GM21447 (cell line): ENCODE results near the gene ATRNL1.
A peak's percentile ranks its signal among the peaks of the same experiment; 100 is the strongest.
"Not testable (repeated sequence)": the region's sequence is repeated elsewhere in the genome, so short reads cannot be mapped to it uniquely, and the experiment has no call there.

ENCODE experiments used
- ATAC-seq: cut with Tn5 transposase; IDR thresholded peaks from one replicate; pipeline ENCODE4 v1.9.1; 2021; ENCODE audit not compliant: unreplicated experiment

ATRNL1 gene

DNA sequence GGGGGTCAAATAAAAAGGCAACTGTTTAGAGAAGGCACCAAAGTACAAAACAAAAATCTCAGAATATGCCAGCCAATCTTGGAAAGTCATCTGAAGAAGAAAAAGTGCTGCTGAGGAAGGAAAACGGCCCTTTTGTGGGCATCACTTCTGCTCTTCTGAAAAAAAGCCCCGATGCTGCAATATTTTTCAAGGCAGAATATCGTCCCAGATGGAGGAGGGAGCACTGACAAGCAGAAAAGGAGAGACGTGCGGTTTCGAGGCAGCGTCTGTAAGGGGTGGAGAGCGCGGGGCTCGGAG, 959 bp upstream of the ATRNL1 start:
- ATAC-seq, result peak; percentile 28

DNA sequence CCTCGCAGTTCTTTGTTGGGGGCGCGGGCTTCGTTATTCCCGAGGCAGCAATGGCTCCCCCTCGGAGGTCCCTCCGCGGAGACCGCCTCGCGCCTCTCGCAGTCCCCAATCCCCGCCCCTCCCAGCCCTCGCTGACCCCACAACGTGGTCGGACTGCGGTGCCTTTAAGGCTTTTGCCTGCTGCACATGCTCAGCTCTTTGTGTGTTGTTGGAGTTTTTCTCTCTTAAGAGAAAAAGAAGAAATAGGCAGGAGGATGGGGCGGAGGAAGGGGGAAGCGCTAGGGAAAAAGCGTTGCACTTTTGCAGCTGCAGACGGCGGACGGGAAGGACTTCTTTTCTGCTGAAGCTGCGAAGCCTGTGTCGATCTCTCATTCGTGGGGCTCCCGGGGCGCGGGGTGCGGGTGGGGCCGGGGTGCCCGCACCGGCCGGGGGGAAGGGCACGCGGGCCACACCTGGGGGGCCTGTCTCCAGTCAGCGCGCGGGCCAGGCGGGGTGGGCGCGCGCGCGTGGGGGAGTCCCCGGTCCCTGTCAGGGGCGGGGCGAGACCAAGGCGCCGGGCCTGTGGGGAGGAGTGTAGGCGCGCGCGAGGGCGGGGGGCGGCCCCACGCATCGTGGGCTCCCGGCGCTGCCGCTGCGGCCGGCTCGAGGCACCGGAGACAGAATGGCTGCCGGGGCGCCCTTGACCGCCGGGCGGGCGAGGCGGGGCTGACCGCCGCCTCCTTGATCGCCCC, 445 bp upstream of the ATRNL1 start:
- ATAC-seq, result peak; percentile 64

DNA sequence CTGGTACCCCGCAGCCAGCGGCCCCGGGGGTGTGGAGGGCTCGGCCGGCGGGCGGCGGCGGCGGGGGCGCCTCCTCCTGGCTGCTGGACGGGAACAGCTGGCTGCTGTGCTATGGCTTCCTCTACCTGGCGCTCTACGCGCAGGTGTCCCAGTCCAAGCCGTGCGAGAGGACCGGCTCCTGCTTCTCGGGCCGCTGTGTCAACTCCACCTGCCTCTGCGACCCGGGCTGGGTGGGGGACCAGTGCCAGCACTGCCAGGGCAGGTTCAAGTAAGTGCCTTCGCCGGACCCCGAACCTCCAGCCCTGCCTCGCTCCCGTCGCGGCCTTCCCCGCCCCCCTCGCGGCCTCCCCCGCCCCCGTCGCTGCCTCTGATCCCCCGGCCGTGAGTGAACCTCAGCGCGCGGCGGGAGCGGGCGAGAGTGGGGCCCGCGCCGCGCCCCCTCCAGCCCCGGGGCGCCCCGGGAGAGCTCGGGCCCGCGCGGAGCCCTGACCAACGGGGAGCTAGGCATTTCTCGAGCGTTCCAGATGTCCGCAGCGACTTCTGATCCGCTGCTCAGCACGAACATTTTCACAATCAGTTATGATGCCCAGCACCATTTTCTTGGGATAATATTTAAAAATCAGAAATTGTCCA, 727 bp downstream of the ATRNL1 start:
- peak; percentile 45 for ATAC-seq

DNA sequence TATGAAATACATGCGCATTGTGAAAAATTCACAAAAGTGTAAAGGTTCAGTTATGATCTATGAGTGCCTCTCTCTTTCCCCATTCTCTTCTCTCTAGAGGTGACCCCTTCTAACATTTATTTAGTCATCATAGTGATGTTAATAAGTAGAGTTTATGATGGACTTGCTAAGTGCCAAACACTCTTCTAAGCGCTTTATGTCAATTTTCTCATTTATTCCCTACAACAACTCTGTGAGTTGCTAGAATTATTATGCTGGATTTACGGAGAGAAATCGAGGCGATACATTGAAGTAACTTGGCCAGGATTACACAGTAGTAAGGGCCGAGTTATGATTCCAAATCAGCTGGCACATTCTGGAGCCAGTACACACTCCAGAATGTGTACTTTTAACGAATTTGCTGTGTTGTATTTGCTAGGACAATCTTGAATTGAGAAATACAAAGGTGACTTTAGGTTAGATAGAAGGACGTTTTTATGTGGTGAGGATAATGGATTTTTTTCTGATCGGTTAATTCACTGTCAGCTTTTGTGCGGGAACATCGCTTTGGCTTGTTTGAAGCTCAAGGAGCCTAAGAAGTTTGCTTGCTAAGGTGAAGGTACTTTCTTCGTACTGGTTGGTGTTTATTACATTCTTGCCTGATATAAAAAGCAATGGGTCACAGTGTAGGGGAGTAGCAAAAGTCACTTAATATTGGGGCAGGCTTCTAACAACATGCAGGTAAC, 1.4 kb downstream of the ATRNL1 start:
- no peak for ATAC-seq

DNA sequence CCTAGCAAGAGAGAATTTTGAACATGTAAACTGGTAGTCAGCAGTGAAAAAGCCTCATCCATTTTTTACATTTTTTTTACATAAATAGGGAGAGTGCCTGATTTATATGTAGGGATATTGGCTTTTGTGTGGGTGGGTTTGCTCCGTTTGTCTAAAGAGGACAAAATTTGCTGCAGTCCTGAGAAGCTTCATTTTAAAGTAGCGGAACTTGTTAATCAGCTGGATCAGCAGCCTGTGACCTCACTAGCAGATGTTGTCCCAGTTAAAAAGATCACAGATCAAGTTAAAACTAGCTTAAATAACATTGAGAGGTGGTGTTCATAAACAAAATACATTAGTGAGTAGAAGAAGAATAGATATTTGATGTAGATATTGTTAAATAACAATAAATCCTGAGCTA, 2.6 kb downstream of the ATRNL1 start:
- ATAC-seq, result no peak

DNA sequence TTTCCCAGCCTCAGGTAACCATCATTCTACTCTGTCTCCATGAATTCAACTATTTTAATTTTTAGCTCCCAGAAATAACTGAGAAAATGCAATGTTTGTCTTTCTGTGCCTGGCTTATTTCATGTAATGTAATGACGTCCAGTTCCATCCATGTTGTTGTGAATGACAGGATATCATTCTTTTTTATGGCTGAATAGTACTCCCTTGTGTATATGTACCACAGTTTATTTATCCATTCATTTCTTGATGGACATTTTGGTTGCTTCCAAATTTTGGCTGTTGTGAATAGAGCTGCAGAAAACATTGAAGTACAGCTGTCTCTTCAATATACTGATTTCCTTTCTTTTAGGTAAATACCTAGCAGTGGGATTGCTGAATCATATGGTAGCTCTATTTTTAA, 10.5 kb downstream of the ATRNL1 start:
- ATAC-seq, result no peak

DNA sequence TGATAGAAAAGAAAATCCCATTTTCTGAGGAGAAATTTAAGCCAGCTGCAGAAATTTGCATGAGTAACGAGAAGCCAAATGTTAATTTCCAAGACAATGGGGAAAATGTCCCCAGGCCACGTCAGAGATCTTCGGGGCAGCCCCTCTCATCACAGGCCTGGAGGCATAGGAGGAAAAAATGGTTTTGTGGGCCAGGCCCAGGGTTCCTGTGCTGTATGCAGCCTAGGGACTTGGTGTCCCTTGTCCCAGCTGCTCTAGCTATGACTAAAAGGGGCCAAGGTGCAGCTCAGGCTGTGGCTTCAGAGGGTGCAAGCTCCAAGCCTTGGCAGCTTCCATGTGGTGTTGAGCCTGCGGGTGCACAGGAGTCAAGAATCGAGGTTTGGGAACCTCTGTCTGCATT, 12.2 kb downstream of the ATRNL1 start:
- not testable (repeated sequence) for ATAC-seq

DNA sequence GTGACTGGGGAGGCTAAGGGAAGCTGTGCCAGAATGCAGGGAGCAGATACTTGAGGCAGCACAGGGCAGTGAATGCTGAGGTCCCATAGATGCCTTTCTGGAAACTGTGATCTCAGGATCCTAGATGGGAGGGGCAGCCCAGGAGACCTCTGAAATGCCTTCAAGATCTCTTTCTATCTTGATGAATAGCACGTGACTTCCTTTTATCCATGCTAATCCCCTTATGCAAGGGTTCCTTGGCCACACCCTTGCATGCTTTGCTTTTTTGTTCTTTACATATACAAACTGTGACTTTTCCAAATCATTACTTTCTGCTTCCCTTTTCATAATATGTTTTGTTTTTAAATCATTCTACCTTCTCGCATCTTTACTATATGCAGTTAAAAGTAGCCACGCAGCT, 14.7 kb downstream of the ATRNL1 start:
- no peak for ATAC-seq

DNA sequence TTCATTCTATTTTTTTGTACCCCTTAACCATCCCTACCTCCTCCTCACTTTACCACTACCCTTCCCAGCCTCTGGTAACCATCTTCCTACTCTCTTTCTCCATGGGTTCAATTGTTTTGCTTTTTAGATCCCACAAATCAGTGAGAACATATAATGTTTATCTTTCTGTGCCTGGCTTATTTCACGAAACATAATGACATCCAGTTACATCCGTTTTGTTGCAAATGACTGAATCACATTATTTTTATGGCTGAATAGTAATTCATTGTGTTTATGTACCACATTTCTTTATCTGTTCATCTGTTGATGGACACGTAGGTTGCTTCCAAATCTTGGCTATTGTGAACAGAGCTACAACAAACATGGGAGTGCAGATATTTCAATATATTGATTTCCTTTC, 24.1 kb downstream of the ATRNL1 start:
- no peak for ATAC-seq

DNA sequence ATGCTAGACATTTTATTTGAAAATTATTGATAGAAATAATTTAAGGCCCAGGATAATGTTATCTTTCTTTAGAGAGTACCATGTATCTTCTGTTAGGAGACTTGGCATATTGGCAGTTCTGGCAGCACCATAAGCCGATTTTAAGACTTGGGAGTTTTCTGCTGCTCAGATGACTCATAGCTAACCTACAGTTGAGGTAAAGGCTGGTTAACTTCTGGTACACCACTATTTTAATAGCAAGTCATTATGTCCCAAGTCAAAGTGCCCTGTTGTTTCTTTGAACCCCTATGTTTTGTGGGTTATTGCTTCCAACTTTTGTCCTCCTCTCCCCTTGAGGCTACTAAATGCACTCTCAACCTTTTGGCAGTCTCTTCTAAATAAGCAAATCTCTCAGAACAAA, 25.2 kb downstream of the ATRNL1 start:
- no peak for ATAC-seq

DNA sequence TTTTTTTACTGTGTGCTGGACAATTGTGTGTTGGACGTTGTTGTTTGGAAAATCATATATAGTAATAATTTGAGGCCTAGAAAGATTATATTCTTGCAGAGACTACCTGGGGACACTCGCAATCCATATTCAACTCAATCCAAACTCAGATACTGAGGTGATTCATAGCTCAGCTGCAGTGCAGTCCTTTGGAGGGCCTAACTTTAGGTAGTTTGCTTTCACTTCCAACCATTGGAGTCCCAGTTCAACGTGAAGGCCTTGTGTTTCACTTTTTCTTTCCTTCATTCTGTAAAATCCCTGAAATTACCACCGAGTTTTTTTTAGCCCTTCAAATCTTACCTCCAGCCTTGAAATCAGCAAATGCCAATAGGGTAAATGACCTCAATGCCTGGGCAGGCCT, 32.3 kb downstream of the ATRNL1 start:
- no peak for ATAC-seq

DNA sequence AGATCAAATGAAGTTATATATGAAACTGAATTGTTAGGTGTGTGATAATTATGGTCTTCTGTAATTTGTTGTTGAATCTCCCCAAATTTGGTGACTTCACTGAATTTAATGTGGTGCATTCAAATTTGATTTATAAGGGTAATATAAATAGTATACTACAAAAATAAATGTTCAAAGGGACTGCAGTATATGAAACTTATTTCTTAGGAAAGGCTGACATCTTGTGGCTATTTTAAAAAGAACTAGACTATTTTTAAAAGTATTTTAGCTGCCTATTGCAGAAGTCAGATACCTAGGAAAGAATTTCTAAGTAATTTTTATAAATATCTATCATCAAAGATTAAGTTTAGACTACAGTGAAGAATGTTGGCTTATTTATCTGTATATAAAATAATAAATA, 36.6 kb downstream of the ATRNL1 start:
- ATAC-seq, result no peak

DNA sequence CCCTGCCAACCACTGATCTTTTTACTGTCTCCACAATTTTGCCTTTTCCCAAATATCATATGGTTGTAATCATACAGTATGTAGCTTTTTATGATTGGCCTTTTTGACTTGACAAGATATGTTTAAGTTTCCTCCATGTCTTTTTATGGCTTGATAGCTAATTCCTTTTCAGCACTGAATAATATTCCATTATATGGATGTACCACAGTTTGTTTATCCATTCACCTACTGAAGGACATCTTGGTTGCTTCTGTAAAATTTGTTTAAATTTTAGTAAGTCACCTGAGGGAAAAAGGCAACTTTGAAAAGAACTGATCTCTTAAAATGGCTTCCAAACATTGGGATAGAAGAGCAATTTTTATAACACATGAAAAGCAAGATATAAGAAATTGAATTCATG, 43.5 kb downstream of the ATRNL1 start:
- no peak for ATAC-seq

DNA sequence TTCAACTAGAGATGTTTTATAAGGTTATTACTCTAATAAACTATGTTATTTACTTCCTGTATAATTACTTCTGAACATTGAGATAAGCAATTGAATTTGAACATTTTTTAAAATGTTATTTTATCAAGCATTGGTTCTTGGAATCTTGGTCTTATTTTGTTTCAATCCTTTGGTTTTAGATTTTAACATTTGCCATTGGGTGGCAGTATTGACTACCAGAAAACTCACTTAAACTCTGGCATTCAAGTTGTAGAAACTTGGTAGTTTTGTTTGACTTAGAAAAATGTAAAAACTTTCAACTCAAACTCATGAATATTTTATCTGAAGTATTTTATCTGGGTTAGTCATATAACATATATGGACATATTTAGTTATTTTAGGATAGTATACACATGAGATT, 48.1 kb downstream of the ATRNL1 start:
- ATAC-seq, result no peak

DNA sequence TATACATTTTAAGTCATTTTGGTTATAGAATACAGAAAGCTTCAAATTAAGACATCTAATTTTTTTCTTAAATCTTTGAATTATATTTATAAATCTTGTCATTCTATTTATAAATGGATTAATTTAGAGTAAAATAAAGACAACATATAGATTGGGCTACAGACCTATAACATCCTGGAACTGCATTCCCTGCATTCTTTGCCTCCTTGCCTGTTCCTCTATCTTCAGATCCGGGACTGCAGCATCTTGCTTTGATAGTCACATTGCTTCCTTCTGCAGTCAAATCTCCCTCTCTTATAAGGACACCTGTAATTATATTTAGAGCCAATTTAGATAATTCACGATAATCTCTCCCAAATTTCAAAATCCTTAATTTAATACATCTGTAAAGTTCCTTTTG, 64.2 kb downstream of the ATRNL1 start:
- no peak for ATAC-seq

DNA sequence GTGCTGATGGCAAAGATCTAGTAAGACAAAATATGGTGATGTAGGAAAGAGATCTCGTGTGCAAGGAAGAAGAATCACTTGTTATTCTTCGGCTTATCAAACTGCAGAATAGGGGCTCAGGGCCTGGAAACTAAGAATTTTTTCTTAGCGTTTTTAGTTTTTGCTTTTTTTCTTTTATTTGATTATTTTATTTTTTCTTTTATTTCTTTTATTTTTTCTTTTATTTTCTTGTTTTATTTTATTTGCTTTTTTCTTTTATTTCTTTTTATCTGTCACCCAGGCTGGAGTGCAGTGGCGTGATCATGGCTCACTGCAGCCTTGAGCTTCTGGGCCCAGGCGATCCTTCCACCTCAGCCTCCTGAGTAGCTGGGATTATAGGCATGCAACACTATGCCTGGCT, 70.0 kb downstream of the ATRNL1 start:
- ATAC-seq, result no peak

DNA sequence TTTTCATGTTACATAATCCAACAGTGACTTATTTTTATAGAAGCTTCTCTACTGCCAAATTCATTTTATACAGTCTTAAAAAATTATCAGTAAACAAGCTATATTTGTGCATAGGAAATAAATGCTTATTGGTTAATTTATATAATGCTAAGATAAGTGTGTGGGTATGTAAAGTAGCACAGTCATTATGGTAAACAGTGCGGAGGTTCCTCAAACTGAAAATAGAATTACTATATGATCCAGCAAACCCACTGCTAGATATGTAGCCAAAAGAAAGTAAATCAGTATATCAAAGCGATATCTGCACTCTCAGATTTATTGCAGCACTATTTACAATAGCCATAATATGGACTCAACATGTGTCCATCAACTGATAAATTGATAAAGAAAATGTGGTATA, 71.1 kb downstream of the ATRNL1 start:
- no peak for ATAC-seq

DNA sequence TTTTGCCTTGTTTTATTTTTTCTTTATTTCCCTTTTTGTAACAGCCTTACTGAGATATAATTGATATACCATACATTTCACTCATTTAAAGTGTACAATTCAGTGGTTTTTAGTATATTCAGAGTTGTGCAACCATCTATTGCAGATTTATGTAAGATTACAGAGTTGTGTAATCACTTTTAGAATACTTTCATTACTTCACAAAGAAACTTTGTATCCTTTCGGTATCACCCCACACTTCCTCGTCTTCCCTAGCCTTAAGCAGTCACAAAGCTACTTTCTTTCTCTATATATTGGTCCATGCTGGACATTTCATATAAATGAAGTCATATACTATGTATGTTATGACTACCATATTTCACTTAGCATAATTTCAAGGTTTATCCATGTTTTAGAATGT, 74.6 kb downstream of the ATRNL1 start:
- no peak for ATAC-seq

DNA sequence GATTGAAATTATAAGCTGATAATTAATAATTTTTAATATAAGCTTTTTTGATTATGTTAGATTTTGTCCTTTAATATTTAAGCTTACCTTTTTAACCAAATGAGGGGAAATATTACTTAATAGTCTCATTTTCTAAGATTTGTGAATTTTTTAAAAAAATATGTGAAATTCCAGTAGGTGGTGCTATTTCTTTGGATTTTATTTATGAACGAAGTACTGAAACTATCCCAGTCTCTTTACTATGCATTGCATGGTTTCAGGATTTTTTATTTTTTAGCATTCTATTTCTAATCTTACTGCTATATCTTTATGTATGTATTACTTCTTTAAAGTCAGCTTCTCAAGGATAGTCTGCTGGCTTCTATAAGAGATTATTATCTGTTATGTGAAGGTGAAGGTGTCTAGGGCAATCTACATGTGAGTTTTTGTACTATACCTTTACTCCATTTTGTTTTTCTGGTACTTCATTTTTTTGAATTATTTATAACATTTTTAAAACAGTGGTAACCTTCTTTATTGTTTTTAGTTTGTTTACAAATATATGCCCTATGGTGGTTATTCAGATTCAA, 78.3 kb downstream of the ATRNL1 start:
- ATAC-seq, result no peak

DNA sequence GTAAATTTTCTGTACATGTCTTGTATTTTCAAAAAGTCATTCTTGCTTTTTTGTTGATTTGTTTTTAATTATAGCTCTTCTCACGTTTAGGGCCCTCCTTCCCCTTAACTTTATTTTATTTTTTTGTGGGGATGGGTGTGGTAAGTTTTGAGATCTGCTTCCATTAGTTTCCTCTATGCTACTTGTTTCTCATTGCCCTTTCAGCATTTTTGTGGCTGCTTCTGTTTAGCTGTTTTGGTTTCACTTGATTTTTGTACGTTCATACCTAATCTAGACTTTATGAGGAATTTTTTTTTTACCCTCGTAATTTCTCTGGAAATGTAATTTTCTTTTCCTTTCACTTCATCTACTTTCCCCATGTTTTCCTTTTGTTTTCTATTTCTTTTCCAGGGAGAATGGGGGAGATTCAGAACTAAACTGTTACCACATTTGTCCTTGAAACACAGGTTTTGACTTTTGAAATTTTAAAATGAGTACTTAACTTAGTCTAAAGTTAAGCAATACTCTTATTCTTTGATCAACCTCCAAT, 80.8 kb downstream of the ATRNL1 start:
- ATAC-seq, result no peak

DNA sequence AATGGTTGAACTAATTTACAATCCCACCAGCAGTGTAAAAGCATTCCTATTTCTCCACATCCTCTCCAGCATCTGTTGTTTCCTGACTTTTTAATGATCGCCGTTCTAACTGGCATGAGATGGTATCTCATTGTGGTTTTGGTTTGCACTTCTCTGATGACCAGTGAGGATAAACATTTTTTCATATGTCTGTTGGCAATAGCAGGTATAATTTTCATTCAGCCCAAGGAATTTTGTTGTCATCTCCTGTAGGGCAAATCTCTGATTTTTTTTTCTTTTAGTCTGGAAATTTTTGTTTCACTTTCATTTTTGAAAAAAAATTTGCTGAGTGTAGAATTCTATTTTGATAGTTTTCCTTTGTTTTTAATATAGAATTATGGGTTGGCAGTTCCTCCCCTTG, 114.1 kb downstream of the ATRNL1 start:
- ATAC-seq, result not testable (repeated sequence)

DNA sequence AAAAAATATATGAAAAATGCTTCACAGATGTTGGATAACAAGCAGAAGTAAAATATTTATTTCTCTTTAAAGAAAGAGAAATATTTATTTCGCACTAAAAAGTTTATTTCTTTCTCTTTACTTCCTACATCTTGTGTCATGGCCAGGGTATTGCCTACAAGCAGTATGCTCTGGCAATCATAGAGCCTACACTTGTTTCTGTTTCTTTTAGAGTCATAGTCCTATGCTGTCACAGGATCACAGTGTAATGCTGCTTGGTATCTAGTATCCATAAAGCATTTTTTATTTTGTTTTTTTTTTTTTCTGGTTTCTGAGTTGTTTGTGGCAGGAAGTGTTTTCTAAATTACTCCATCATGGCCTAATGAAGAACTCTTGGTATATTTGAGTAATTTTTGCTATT, 116.0 kb downstream of the ATRNL1 start:
- no peak for ATAC-seq
